Right atrium auricular region (tissue), 2 donors: ENCODE measurements around the gene CMBL. TPM values are rescaled to one million over a fixed set of nuclear protein-coding genes. Genes with fewer than 3 reads are reported as not detected.

Experiments used
- DNase-seq: peaks from one replicate; pipeline ENCODE4 v3.0.0-alpha.2; 2019; ENCODE audit warnings: low spot score
- H3K27ac ChIP-seq, 2 donors: fragments of 200-600 bp; sonication (generic); 1 replicate in 1 of 2; 2 replicates in 1 of 2; pipeline ENCODE4 v1.5.1; 2016 to 2019
- H3K27me3 ChIP-seq, 2 donors: fragments of 200-600 bp; sonication (generic); one replicate each; pipeline versions ENCODE4 v1.5.1 to v1.6.0; 2017 to 2019
- H3K36me3 ChIP-seq: fragments of 200-600 bp; sonication (generic); one replicate; pipeline ENCODE4 v1.5.1; 2016
- H3K4me1 ChIP-seq, 2 donors: fragments of 200-600 bp; sonication (generic); one replicate each; pipeline versions ENCODE4 v1.5.1 to v1.6.0; 2017 to 2019
- H3K4me3 ChIP-seq, 2 donors: fragments of 200-600 bp; sonication (generic); 1 replicate in 1 of 2; 2 replicates in 1 of 2; pipeline ENCODE4 v1.5.1; 2017 to 2019; ENCODE audit warnings: mild to moderate bottlenecking in 1 of 2, moderate library complexity in 1 of 2
- H3K9me3 ChIP-seq, 2 donors: fragments of 200-600 bp; sonication (generic); one replicate each; pipeline ENCODE4 v1.5.1; 2019
- total RNA-seq, 2 donors: library from RNA; depleted of rRNA; stranded (reverse); fragments of >200 nt; gene quantifications; one replicate each; pipeline ENCODE4 v1.1.0, GENCODE V29; 2016
- TF ChIP-seq, protein P1 (sequence below), 2 donors: fragments of 200-600 bp; sonication (generic); IDR thresholded peaks; one replicate each; pipeline ENCODE4 v1.5.1; 2019; ENCODE audit warnings: antibody characterized with exemption in 2 of 2

The CMBL gene
- total RNA-seq, 2 donors from 2014 or later: 5.9 to 20.7 TPM

DNA sequence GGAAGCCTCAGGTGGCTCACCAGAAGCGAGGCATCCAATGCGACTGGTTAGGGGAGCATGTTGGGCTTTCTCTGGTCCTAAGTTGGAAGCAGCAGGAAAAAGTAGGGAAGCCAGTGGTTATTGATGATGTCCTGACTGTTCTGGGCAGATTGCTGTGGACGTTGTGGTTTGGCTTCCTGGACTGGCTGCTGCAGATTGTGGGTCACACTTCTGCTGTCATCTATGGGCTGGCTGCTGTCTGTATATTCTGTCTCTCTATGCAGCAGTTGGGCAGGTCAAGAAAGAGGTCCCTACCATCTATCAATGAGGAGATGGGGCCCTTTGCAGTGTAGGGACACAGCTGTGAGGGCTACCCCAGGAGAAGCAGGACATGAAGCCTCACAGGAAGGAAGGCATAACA lies 32.3 kb upstream of the CMBL start:
- DNase-seq: no peak
- H3K36me3 ChIP-seq: no peaks in the 10 kb centered on the region
- no peaks in the 10 kb centered on the region for H3K27me3 ChIP-seq
- H3K9me3 ChIP-seq: no peaks in the 10 kb centered on the region
- H3K27ac ChIP-seq: no peak overlapping the region
- TF ChIP-seq, protein P1, sequence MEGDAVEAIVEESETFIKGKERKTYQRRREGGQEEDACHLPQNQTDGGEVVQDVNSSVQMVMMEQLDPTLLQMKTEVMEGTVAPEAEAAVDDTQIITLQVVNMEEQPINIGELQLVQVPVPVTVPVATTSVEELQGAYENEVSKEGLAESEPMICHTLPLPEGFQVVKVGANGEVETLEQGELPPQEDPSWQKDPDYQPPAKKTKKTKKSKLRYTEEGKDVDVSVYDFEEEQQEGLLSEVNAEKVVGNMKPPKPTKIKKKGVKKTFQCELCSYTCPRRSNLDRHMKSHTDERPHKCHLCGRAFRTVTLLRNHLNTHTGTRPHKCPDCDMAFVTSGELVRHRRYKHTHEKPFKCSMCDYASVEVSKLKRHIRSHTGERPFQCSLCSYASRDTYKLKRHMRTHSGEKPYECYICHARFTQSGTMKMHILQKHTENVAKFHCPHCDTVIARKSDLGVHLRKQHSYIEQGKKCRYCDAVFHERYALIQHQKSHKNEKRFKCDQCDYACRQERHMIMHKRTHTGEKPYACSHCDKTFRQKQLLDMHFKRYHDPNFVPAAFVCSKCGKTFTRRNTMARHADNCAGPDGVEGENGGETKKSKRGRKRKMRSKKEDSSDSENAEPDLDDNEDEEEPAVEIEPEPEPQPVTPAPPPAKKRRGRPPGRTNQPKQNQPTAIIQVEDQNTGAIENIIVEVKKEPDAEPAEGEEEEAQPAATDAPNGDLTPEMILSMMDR (IDR thresholded peaks at IDR 0.05): no peak
- no peaks in the 10 kb centered on the region for H3K4me1 ChIP-seq
- no peak overlapping the region for H3K4me3 ChIP-seq

DNA sequence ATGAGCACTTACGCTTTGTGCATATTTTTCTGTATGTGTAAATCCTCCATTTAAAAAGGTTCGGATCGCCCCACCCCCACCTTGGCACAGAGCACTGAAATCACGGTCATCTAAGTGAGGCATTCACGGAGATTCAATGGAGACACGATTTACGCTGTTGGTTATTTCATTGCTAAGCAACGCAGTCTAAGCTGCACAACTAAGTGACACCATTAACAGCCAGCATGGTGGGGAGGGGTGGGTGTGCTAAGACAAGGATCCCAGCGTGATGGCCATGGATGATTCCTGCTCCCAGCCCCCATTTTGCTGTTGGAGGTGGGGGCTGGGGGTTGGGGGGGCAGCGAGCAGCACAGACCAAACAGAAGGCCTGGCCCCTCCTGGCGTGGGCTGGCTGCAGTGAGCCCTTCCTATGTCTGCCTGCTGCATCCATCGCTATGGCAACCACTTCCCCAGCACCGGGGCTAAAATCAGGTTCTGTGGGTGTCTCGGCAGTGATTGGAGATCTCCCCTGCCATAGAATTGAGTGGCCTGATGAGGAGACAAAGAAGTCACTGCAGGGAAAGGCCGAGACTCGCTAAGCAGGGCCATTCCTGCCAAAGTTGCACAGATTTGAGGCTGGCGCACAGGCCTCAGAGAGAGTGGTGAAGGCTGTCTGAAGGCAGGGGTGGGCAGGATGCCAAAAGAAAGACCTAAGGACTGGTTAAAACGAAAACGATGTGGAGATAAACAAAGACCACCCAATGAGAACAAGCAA lies 31.5 kb upstream of the CMBL start:
- TF ChIP-seq, protein P1 (IDR thresholded peaks at IDR 0.05): no peak
- H3K36me3 ChIP-seq: no peaks in the 10 kb centered on the region
- H3K4me3 ChIP-seq: no peak overlapping the region
- H3K27ac ChIP-seq: no peak overlapping the region
- H3K4me1 ChIP-seq: peaks cover 0 to under 1% of the 10 kb centered on the region in 2 donors
- H3K27me3 ChIP-seq: no peaks in the 10 kb centered on the region
- no peak for DNase-seq
- H3K9me3 ChIP-seq: no peaks in the 10 kb centered on the region

DNA sequence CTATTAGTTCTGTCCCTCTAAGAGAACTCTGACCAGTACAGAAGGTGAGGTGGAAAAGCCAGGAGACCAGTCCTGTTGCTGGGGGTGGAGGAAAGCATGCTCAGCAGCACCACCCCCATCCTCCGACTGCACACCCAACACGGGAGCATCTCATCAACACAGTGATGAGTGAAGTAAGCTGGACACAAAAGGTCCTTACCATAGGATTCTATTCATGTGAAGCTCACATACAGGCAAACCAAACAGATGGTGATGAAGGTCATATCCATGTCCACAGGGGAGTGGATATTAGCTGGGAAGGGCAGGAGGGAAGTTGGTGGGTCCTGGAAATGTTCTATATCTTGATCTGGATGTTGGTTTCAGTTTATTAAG lies 31.0 kb upstream of the CMBL start:
- Histone ChIP-seq H3K27me3 (no peaks in the 10 kb centered on the region), H3K4me3 (no peak overlapping the region), H3K4me1 (peaks cover 0 to 6% of the 10 kb centered on the region in 2 donors), H3K27ac (no peak overlapping the region), H3K36me3 (no peaks in the 10 kb centered on the region), H3K9me3 (no peaks in the 10 kb centered on the region)
- DNase-seq: no peak
- TF ChIP-seq, protein P1 (IDR thresholded peaks at IDR 0.05): no peak

DNA sequence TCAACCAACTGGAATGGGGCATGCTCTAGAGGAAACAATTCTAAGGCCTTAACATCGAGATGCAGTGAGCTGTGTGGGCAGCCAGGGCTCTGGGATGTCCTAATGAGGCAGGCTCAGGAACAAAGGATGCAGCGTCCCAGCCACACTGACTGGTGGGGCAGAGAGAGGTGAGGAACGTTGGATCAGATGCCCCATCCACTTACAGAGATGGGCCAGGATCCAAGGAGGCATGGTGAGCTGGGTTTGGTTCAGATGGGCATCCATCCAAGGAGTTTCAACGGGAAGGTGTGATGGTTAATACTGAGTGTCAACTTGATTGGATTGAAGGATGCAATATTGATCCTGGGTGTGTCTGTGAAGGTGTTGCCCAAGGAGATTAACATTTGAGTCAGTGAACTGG lies 30.3 kb upstream of the CMBL start:
- Histone ChIP-seq H3K4me3 (no peak overlapping the region), H3K27me3 (no peaks in the 10 kb centered on the region), H3K9me3 (no peaks in the 10 kb centered on the region), H3K4me1 (peaks cover 0 to 13% of the 10 kb centered on the region in 2 donors), H3K27ac (no peak overlapping the region), H3K36me3 (no peaks in the 10 kb centered on the region)
- TF ChIP-seq, protein P1 (IDR thresholded peaks at IDR 0.05): no peak
- no peak for DNase-seq

DNA sequence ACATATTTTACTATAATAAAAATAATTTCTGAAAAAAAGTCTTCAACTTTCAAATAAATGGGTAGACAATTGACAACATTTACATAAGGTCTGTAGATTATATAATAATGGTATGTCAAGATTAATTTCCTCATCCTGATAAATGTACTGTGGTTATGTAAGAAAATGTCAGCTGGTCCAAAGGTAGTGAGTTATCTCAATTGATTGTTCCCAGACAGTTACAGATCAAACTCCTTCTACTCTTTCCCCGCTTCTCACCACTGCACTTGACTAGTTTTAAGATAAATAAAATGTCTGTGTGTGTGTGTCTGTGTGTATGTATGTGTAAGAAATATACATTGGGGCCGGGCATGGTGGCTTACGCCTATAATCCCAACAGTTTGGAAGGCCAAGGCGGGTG lies 29.4 kb upstream of the CMBL start:
- no peaks in the 10 kb centered on the region for H3K36me3 ChIP-seq
- H3K4me1 ChIP-seq: peaks cover 0 to 18% of the 10 kb centered on the region in 2 donors
- H3K27me3 ChIP-seq: no peaks in the 10 kb centered on the region
- DNase-seq: no peak
- no peaks in the 10 kb centered on the region for H3K9me3 ChIP-seq
- H3K27ac ChIP-seq: no peak overlapping the region
- TF ChIP-seq, protein P1 (IDR thresholded peaks at IDR 0.05): no peak
- no peak overlapping the region for H3K4me3 ChIP-seq
